CMK (cell line): Measurements from ENCODE around the gene TBC1D22A.

ENCODE experiments used
- DNase-seq: peaks from one replicate; pipeline ENCODE4 v3.0.0-alpha.2; 2010; ENCODE audit warnings: low read depth

Gene TBC1D22A

DNA sequence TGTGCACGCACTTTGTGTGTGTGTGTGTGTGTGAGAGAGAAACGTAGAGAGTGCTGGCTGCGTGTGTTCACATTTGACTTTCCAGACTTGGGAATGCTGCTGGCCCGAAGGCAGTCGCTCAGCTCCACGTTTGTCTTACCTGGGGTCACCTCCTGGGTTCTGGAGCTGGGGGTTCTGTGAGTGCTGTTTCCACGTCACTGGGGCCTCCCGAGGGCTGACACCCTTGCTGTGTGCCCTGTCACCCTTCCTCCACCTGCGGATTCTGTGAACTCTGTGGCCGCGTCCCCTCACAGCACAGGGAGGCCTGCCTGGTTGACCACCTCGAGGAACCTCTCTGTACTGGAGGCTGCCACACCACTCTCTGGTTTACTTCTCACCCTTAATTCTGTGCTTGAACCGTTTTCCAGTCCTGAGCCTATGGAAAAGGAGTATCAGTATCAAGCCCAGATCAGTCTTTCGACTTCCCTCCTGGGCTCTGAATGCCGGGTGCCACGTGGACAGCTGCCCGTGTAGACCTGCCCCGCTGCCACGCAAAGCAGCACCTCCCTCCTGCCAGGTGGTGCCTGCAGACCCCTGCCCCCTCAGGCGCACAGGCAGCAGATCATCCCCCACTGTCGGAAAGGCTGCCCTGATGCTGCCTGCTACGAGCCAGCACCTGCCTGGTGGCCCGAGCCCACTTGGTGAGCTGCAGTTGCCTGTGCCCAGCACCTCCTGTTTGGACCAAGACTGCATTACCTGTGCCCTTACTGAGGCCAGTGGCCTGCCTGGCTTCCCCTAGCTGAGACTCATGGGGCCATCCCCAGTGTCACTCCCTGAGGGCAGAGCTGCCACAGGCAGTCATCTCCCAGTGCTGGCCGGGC lies 233.3 kb downstream of the TBC1D22A start:
- no peak for DNase-seq

DNA sequence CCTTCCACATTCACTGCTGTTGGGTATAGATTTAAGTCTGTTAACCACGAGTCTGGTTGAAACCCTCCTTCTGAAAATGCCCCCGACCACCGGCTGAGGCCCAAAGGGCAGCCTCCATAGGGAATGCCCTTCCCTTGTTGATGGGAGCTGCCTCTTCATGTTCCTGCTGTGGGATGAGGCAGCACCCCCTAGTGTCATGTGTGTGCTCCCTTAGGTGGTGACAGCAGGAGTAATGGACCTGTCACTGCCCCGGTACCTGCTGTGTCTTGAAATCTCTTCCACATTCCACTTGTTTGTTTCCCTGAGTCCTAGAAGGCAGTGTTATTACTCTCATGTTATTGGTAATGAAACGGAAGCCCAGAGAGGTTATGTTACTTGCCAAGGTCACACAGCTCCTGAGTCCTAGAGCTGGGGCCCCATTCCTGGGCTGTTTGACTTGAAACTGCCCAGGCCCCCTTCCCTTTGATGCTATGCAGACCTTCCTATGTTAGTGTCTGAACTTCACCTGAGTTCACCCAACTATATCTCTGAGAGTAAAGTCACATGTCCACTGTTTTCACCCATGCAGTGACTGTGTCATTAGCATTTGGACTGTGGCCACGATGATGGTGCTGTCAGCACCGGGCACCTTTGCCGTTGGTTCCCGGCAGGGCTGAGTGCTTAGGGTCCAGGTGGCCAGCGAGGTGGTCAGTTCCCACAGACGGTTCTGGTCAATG lies 234.3 kb downstream of the TBC1D22A start:
- no peak for DNase-seq

DNA sequence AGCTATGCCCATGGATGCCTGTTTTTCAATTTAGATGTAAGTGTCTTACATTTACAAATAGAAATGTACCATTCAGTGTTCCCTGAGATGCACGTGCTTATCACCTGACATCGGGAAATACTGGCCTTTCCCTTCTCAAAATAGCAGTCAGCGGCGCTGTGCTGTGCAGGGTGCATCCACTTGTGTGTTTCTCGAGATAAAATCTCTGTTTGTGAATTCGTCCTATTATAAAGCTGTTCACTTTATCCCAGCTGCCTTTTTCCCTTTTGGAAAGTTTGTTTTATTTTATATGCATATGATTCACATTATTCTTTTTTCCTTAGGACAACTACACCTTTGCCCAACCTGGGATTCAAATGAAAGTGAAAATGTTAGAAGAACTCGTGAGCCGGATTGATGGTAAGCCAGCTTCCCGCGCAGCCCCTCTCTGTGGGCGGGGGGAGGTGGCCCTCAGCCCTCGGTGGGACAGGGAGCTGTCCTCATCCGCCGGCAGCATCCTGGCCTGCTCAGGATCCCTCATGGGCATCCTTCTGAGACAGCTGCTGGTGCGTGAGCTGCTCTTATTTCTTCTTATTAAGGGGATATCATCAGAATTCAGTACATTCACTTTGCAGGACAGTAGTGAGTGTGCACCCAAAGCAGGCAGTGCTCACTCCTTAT lies 235.0 kb downstream of the TBC1D22A start:
- DNase-seq, result no peak

DNA sequence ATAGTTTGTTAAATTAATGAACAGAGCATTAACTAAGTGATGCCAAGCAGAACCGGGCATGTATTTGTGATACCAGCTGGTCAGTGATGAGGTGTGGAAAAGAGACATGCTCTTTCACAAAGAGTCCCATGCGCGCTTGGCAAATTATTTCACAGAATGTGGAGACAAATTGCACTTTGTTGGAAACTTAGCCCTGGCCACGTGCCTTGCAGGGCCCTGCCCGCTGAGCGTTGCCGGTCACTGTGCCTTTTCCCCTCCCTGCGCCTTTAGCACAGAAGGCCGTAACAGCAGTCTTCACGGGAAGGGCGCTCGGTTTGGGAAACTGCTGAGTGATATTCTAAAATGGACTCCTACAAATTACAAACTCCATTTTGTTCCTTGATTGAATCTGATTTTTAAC lies 235.9 kb downstream of the TBC1D22A start:
- no peak for DNase-seq

DNA sequence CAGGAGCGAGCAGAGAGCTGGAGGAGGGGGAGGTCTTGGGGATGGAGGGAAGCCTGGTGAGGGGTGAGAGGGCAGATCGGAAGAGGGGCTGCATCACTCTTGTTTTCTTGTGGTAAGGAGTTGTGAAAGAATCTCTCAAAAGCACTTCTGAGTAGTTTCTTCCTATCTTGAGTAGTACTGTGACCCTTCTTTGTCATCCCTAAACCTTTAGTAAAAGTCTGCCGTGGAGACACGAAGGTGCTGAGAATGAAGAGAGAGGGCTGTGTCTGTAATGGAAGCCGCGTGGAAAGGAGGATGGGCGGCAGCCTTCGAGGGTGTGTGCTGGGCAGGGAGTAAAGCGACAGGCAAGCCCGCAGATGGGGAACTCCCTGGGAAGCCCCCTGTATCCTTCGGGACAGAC lies 237.8 kb downstream of the TBC1D22A start:
- peak; percentile 35 for DNase-seq

DNA sequence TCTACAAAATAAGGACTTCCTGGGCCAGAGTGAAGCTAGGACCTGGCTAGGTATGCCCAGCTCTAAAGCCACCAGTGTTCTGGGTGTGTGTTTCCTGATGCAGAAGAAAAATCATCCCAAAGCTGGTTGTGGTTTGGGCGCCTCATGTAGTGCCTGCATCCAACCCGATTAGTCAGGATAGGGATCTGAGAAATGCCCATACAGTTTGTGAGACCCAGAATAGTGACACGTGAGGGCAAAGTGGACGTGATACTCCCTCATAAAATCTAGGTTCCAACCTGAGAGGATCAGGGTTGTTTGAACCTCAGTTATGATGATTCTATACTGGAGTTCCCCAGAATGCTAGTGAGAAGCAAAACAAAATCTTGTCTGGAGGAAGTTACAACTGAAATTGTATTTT lies 238.4 kb downstream of the TBC1D22A start:
- DNase-seq, result peak; percentile 33

DNA sequence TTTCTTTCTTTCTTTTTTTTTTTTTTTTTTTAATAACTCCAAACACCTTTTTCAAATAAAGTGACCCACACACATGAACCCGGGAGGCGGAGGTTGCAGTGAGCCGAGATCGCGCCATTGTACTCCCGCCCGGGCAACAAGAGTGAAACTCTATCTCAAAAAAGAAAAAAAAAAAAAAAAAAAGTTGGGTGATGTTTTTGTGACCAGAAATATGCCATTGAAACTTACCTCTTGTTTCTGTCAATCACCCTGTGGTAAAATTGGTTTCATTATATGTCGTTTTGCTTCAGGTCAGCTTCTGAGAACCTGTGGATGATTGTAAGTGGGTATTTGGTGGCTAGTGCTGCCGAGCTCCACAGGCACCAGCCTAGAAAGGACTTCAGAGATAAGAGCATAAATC lies 238.8 kb downstream of the TBC1D22A start:
- no peak for DNase-seq

DNA sequence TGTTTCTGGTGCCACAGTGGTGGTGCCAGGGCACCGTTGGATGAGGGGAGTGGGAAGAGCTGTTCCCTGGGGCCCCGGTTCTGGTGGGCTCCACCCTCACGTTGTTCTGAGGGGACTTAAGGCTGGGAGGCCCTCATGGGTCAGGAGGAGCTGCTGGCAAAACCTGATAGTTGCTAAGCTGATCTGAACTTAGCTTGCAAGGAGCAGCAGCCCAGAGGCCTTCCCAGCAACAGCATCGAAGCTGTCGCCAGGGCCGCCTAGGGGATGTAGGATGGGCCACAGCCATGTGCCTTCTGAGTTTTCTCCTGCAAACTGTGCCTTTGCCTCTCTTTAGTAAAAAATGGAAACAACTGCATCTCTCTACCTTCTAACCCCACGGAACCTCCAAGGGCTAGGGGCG lies 240.2 kb downstream of the TBC1D22A start:
- no peak for DNase-seq

DNA sequence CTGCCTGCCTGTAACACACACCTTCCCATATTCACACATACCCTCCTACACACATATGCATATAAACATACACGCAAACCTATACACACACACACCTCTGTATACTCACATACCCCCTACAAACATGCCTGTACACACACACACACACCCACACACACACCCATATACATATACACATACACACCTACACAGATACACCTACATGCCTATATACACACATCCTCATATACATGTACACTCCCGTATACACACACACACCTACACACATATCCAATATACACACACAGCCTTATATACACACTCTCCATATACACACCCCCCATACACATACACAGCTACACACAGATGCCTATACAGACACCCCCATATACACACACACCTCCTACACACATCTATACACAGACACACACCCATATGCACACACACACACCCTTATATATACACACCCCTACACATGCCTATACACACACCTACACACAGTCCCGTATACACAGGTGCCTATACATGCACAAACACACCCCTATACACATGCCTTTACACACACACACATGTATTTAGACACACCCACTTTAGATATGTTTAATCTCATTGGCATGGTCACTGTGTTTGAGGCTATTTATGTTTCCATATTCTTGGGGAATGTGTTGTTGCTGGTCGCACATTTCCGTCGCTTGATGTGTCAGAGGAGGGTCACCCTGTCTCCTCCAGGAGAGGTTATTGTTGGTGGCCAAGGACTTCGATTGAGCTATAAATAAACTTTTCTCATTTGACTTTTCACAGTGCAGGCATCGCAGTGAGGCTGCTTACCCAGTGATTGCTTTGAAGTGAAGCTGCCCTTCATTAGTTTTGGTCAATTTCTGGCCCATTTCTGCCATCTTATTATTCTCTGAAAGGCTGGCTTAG lies 243.3 kb downstream of the TBC1D22A start:
- DNase-seq, result no peak

DNA sequence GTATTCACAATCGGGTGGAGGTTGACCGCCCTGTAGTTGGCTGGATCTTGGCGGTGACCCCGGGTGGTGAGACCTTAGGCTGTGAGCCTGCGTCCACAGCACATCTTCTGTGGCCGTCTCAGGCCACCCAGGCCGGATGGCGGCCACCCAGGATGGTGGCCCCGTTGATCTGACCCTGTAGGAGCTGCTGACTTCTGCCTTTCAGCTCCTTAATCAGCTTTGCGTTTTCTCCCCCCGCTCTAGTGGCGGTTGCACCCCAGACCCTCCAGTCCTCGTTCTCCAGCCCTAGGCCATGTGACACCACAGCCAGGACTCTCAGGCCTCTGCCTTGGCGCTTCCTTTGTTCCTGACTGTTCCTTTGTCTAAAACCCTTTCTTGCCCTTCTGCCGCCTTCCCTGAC lies 244.0 kb downstream of the TBC1D22A start:
- DNase-seq, result no peak

DNA sequence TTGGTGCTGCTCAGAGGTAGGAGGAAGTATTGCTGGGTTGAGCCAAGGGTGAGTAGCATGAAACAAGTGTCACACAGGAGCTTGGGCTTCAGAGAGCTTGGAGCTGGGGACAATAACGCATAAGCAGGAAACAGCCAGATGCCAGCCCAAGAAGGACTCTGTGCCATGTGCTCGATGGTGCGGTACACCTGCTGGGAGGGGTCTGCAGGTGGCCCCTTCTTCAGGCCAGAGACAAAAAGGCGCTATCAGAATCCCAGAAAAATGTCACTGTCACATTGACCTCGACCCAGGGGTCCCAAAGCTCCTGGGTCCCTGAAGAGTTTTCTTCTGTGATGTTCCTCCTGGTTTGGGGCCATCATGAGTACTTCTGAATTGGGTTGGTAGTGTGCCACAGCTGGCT lies 244.4 kb downstream of the TBC1D22A start:
- DNase-seq, result no peak

DNA sequence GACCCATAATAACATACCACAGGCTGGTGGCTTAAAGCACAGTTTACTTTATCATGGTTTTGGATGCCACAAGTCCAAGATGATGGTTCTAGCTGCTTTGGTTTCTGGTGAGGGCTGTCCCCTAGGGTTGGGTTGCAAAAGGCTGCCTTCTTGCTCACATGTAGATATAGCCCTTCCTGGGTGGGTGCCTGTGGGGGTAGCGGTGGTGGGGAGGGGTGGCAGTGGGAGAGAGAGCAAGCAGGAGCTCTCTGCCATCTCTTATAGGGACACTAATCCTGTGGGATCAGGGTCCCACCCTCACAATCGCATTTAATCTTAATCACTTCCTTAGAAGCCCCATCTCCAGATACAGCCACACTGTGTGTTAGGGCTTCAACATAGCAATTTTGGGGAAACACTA lies 245.0 kb downstream of the TBC1D22A start:
- DNase-seq, result no peak

DNA sequence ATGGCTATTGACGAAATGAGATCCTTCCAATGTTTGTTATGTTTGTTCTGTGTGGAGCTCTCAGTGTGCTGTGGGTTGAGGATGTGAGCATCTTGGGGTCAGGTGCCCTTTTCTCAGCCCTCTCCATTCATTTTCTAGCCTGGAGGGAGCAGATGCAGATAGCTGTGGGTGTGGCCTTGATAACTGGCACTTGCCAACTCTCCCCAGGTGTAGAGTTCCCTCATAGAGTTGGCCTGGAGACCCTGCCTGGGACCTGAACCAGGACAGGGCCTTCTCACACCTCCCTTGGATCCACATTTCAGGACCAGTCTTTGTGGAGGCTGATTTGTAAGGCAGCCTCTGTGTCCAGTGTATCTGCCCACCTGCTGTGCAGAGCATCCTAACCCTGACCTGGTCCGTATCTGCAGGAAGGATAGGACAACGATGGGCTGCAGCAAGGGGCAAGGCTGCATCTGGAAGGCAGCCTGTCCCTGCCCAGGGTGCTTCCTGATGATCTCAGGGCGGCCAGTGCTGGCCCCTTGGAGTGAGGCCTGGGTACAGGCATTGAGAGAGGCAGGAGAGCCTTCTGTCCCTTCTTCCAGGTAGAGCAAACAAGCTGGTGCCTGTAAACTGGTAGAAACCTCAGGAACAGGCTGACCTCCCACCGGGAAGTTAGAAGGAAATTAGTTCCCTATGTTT lies 245.9 kb downstream of the TBC1D22A start:
- no peak for DNase-seq

DNA sequence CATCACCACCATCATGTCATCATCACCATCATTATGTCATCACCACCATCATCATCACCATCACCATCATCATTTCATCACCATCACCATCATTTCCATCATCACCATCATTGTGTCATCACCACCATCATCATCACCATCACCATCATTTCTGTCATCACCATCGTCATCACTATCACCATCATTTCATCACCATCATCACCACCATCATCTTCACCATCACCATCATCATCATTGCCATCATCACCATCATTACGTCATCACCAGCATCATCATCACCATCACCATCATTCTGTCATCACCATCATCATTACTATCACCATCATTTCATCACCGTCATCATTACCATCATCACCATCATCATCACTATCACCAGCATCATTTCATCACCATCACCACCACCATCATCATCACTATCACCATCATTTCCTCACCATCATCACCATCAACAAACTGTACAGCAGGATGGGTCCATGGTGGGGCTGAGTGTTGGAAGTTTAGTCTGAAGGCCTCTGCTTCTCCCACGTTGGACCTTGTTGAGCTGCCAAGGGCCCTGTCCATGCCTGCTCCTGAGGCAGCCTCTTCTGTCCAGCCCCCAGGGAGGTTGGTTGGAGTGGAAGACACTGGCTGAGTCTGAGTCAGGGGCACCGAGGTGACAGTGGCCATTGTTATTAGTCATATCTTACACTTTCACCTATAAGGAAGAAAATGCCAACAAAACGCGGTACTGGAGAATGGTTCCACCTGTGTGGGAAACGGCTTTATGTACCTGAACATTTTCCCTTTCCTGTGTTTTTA lies 247.1 kb downstream of the TBC1D22A start:
- DNase-seq, result no peak

DNA sequence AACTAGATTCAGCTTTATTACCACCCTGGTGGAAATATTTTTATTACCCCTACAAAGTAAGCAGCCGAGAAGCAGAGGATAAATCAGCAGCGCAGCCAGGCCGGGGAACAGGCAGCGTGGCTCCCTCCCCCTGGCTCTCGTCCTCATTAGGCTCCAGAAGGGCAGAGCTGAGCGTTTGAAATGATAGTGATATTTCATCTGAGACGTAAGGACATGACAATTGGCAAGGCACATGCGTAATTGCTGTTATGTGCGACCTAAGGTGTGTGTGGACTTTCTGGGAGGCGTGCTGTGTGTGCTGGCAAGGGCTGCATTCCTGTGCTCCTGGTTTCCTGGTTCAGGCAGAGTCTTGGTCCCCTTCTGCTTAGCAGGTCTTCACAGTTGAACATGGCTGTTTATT lies 247.8 kb downstream of the TBC1D22A start:
- no peak for DNase-seq

DNA sequence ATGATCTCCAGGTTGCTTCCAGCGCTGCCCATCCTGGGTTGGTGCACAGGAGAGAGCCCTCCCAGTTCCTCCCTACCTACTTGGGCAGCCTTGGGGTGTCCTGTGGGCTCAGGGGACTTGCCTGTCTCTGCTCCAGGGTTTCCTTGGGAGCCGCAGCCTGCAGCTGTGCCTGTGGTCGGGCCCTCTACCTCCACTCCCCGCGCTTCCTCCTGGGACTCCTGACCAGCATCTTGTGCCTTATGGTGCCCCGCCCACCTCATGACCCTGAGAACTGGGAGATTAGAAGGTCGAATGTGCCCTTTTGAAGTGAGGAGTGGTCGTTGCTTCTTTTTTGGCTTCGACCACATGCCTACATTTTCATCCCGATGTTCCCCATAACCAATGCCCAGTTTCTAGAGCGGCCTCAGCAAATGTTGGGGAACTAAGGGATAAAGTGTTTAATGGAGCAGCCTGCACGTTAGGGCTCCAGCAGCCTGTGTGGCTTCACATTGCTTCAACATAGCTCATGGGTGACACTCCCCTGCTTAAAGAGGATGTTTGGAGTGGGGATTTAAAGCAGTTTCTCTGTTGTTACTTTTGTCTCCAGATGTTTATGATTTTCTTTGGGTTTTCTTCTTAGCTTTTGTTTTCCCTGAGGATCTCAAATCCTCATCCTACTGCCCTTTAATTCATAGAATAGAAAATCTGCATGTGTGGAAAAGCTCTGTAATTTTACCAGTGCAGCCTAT lies 248.8 kb downstream of the TBC1D22A start:
- DNase-seq, result no peak

DNA sequence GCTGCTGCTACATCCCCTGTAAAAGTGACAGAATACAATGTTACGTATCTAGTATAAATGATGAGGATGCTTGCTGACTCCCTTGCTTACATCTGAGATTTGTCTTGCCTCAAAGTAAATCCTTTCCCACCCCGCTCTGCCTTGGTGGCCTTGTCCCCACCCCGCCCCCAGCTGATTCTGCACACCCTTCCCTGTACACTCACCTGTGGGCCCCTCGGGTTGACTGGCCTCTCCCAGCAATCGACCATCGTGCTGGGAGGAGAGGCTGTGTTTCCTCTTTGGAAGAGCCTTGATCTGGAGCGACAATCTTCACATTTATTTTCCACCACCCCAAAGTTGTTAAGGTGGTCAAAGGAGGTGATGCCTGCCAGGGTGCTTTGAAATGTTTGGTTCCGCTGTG lies 249.4 kb downstream of the TBC1D22A start:
- DNase-seq, result no peak

DNA sequence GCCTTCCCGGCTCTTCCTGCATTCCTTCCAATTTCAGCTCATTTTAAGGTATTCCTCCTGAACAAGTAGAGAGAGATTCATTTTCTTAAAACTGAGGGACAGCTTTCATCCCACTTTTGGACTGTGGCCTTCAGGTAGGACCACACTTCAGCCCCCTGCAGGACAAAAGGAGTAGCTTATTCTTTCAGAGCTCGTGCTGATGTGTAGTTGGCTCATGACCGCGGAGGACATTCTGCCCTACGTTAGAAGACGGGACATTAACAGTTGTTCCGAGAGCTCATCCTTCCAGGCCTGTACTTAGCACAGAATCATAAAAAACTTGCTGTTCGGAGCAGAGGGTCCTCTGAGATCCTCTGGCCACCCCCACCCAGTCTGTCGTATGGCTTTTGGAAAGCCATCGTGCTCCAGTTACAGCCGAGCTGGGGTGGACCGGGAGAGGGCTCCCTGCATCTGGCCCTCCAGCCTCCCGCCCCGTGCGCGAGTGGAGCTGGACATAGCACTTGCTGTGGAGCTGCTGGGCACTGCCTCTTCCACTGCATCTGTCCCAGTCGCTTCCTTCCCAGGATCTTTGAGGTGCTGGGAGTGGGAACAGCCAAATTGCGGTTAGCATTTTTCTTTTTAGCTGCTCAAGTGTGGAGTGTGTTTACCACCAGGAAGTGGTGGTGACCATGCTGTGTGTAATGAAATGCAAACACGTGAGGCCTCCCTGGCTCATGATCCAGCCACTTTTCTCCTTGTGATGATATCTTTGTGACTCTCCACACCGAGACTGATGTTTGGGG lies 250.3 kb downstream of the TBC1D22A start:
- DNase-seq, result no peak
